Astrocyte of the spinal cord (primary cell): ENCODE data around the gene ERMAP.

ENCODE experiments used
- DNase-seq: peaks from one replicate; pipeline ENCODE4 v3.0.0; 2011; ENCODE audit warnings: low read depth, low spot score
- H3K4me3 ChIP-seq: 2 replicates; pipeline ENCODE4 v1.5.1; 2011; ENCODE audit warnings: low read depth, mild to moderate bottlenecking, low read length, moderate library complexity
- CTCF ChIP-seq: IDR thresholded peaks from 2 replicates; pipeline ENCODE4 v1.5.1; 2012; ENCODE audit warnings: low read depth, mild to moderate bottlenecking, low read length, inconsistent platforms
- in situ Hi-C: cut with HindIII; loops from 2 replicates; pipeline ENCODE4 v1.10.0; 2017; ENCODE audit warnings: low sequenced_read_pairs

Gene ERMAP

DNA sequence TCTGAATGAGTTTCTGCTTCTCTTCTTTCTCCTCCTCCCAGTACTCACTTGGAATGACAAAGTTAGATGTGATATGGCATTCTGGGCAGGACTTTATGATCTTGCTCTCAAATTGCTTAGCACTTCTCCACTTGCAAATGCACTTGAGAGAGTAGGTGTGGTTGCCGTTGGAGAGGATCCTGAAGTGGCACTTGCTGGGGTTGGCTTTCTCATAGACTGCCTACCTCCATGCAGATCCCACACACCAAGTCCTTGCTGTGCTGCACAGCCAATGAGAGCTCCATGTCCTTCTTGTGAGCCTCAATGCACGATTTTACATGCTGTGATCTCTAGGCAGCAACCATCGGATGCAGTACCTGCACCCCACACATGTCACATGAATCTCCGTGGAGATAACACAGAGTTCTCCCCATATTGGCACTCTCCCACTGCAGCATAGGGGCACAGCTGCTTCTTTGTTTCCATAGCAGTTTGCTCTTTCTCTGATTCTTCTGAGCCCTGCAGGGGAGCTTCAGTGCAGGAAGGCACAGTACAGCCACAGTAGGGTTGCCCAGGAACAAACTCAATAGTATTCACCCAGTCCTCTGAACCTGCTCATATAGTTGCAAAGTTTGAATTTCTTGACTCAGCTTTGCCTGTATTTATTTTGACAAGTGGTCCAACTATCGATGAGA, 74.7 kb downstream of the ERMAP start:
- no peak overlapping the region for H3K4me3 ChIP-seq
- DNase-seq, result no peak
- in situ Hi-C loops, result no loop called here
- TF ChIP-seq CTCF, result no peak
